SK-N-SH treated with all-trans-retinoic acid at 6 μM for 48 hours (cell line): Measurements from ENCODE around the gene SLC2A11.

Experiments
- ISL1 ChIP-seq: fragments of 250-450 bp; sonication (Bioruptor Pico); IDR thresholded peaks from 2 replicates; pipeline ENCODE4 v2.1.2; 2022; ENCODE audit warnings: mild to moderate bottlenecking, moderate library complexity
- ZFP3 ChIP-seq: fragments of 250-450 bp; sonication (Bioruptor Pico); IDR thresholded peaks from 2 replicates; pipeline ENCODE4 v1.5.0; 2020; ENCODE audit warnings: mild to moderate bottlenecking, moderate library complexity

- TF ChIP-seq ISL1 (CRISPR knock-in tag) (no peak), ZFP3 (CRISPR knock-in tag) (no peak)
Observed at GRCh38 chr22:23862103-23862502, 4.4 kb downstream of the SLC2A11 start.
